HepG2 (cell line): ENCODE results near the gene QSER1. TPM values are rescaled to one million over a fixed set of nuclear protein-coding genes. Genes with fewer than 3 reads are reported as not detected.

ENCODE experiments used
- CEBPB ChIP-seq: IDR thresholded peaks from 2 replicates; pipeline ENCODE4 v1.6.1; 2011; ENCODE audit warnings: low read depth, low read length, improper control_type of control experiment, borderline replicate concordance
- DPF2 ChIP-seq: sonication (generic); formaldehyde crosslinking; IDR thresholded peaks from 2 replicates; pipeline ENCODE4 v1.4.0; 2020; ENCODE audit warnings: mild to moderate bottlenecking, low read depth, missing genetic modification reagents, borderline replicate concordance
- DZIP1 ChIP-seq: sonication (generic); formaldehyde crosslinking; IDR thresholded peaks from 2 replicates; pipeline ENCODE4 v1.5.0; 2020; ENCODE audit warnings: mild to moderate bottlenecking, missing genetic modification reagents
- KLF11 ChIP-seq: IDR thresholded peaks from 2 replicates; pipeline ENCODE4 v1.6.1; 2016; ENCODE audit warnings: missing compliant biosample characterization
- MAZ ChIP-seq, 2 experiments: sonication (generic) in 1 of 2; formaldehyde crosslinking in 1 of 2; IDR thresholded peaks; 2 replicates each; pipeline versions ENCODE4 v1.5.0 to v1.6.1; 2012 to 2020; ENCODE audit warnings: low read depth in 2 of 2, mild to moderate bottlenecking in 2 of 2, borderline replicate concordance in 1 of 2, improper control_type of control experiment in 1 of 2, low read length in 1 of 2, missing genetic modification reagents in 1 of 2, moderate library complexity in 1 of 2
- SMAD9 ChIP-seq: sonication (generic); formaldehyde crosslinking; IDR thresholded peaks from 2 replicates; pipeline ENCODE4 v1.5.1; 2020; ENCODE audit warnings: mild to moderate bottlenecking, missing genetic modification reagents
- SP4 ChIP-seq: sonication (generic); formaldehyde crosslinking; IDR thresholded peaks from 2 replicates; pipeline ENCODE4 v1.8.1; 2023; ENCODE audit warnings: mild to moderate bottlenecking, missing genetic modification reagents
- THRA ChIP-seq: sonication (generic); formaldehyde crosslinking; IDR thresholded peaks from 2 replicates; pipeline ENCODE4 v1.4.0; 2020; ENCODE audit warnings: missing genetic modification reagents, borderline replicate concordance
- ZFY ChIP-seq: sonication (generic); formaldehyde crosslinking; IDR thresholded peaks from 2 replicates; pipeline ENCODE4 v1.4.0; 2020; ENCODE audit warnings: missing genetic modification reagents
- ZNF564 ChIP-seq: sonication (generic); formaldehyde crosslinking; IDR thresholded peaks from 2 replicates; pipeline ENCODE4 v1.8.1; 2023; ENCODE audit warnings: mild to moderate bottlenecking, missing genetic modification reagents
- polyA plus RNA-seq, 8 experiments: library from polyadenylated mRNA; depleted of rRNA in 3 of 8; stranded (reverse) in 7 of 8; unstranded in 1 of 8; fragments of >200 nt; fragmentation: Illumina TruSeq in 4 of 8; extraction: Trizol in 4 of 8; gene quantifications; 2 replicates each; pipeline versions ENCODE4 v1.2.1 to v1.2.3, GENCODE V29; 2011 to 2016; ENCODE audit warnings: low read depth in 4 of 8, missing spikeins in 1 of 8, mixed read lengths in 1 of 8; ENCODE audit not compliant: insufficient read depth in 1 of 8
- total RNA-seq, 5 experiments: library from RNA; depleted of rRNA; stranded (reverse); fragments of >200 nt; fragmentation: Illumina TruSeq; extraction: Trizol; gene quantifications; 2 replicates each; pipeline ENCODE4 v1.2.3, GENCODE V29; 2016; ENCODE audit warnings: low read depth in 1 of 5

QSER1 gene
- total and polyA plus RNA-seq, 2 of the 13 experiments (the other 11 are each of a cell fraction or from before 2014, with no cell fraction given), result 8.9 to 17.3 TPM

- 0 out of 2 replicates have a peak, but pooled peaks have one; percentile 25 for TF ChIP-seq MAZ (IDR thresholded peaks at IDR 0.05; ENCODE audit: borderline replicate concordance, low read depth, low read length)
- no peak; the same call in 1 of the 2 replicates for TF ChIP-seq MAZ (CRISPR knock-in tag; IDR thresholded peaks at IDR 0.05; ENCODE audit: low read depth)
- TF ChIP-seq ZFY (CRISPR knock-in tag), result peak; percentile 95
- no peak for TF ChIP-seq DZIP1 (CRISPR knock-in tag)
- TF ChIP-seq SMAD9 (CRISPR knock-in tag), result peak; percentile 59; the same call in 1 of the 2 replicates
- TF ChIP-seq DPF2 (CRISPR knock-in tag), result no peak
- TF ChIP-seq ZNF564 (CRISPR knock-in tag), result peak; percentile 19; the same call in 1 of the 2 replicates
- 0 out of 2 replicates have a peak, but pooled peaks have one; percentile 58 for TF ChIP-seq SP4 (CRISPR knock-in tag)
- no peak for TF ChIP-seq CEBPB
- 0 out of 2 replicates have a peak, but pooled peaks have one; percentile 24 for TF ChIP-seq KLF11 (CRISPR knock-in tag)
- peak; percentile 38; the same call in 1 of the 2 replicates for TF ChIP-seq THRA (CRISPR knock-in tag)
Measured at GRCh38 chr11:32893343-32894148, 935 bp downstream of the QSER1 start (continued).
